CD1c-positive myeloid dendritic cell (primary cell): ENCODE results near the gene TBC1D32.
"Not testable (repeated sequence)": the region's sequence is repeated elsewhere in the genome, so short reads cannot be mapped to it uniquely, and the experiment has no call there.

Experiments used
- DNase-seq: peaks from one replicate; pipeline ENCODE4 v3.0.0-alpha.2; 2016; ENCODE audit errors: extremely low spot score

Gene TBC1D32

GRCh38 chr6:121223212-121223611, 111.1 kb downstream of the TBC1D32 start:
- no peak for DNase-seq

GRCh38 chr6:121222656-121223055, 111.6 kb downstream of the TBC1D32 start:
- DNase-seq = no peak

GRCh38 chr6:121216928-121217327, 117.4 kb downstream of the TBC1D32 start:
- no peak for DNase-seq

- not testable (repeated sequence) for DNase-seq
Observed at GRCh38 chr6:121213341-121213740, 120.9 kb downstream of the TBC1D32 start.

GRCh38 chr6:121210943-121211342, 123.3 kb downstream of the TBC1D32 start:
- no peak for DNase-seq

- DNase-seq = no peak
Observed at GRCh38 chr6:121205569-121205968, 128.7 kb downstream of the TBC1D32 start.

GRCh38 chr6:121201105-121201504, 133.2 kb downstream of the TBC1D32 start:
- no peak for DNase-seq

GRCh38 chr6:121196042-121196441, 138.2 kb downstream of the TBC1D32 start:
- DNase-seq = not testable (repeated sequence)

GRCh38 chr6:121190122-121190521, 144.2 kb downstream of the TBC1D32 start:
- DNase-seq = no peak

- no peak for DNase-seq
Observed at GRCh38 chr6:121188356-121188755, 145.9 kb downstream of the TBC1D32 start.

GRCh38 chr6:121187833-121188200, 146.5 kb downstream of the TBC1D32 start:
- DNase-seq = no peak

GRCh38 chr6:121187200-121187832, 147.0 kb downstream of the TBC1D32 start:
- no peak for DNase-seq

- no peak for DNase-seq
Observed at GRCh38 chr6:121183742-121184141, 150.5 kb downstream of the TBC1D32 start.

- DNase-seq = no peak
Observed at GRCh38 chr6:121175827-121176226, 158.5 kb downstream of the TBC1D32 start.

- not testable (repeated sequence) for DNase-seq
Observed at GRCh38 chr6:121172451-121172850, 161.8 kb downstream of the TBC1D32 start.

GRCh38 chr6:121171879-121172278, 162.4 kb downstream of the TBC1D32 start:
- no peak for DNase-seq

- DNase-seq = no peak
Observed at GRCh38 chr6:121161886-121162285, 172.4 kb downstream of the TBC1D32 start.

- no peak for DNase-seq
Observed at GRCh38 chr6:121160276-121160675, 174.0 kb downstream of the TBC1D32 start.

- DNase-seq = no peak
Observed at GRCh38 chr6:121158891-121159290, 175.4 kb downstream of the TBC1D32 start.

GRCh38 chr6:121158438-121158837, 175.8 kb downstream of the TBC1D32 start:
- no peak for DNase-seq

- DNase-seq = no peak
Observed at GRCh38 chr6:121157906-121158305, 176.4 kb downstream of the TBC1D32 start.

GRCh38 chr6:121143476-121143875, 190.8 kb downstream of the TBC1D32 start:
- no peak for DNase-seq

GRCh38 chr6:121142093-121142492, 192.2 kb downstream of the TBC1D32 start:
- no peak for DNase-seq

GRCh38 chr6:121135425-121135824, 198.9 kb downstream of the TBC1D32 start:
- no peak for DNase-seq
